CD8-positive, alpha-beta memory T cell (primary cell): Measurements from ENCODE around the gene PPP1R3A. TPM values are rescaled to one million over a fixed set of nuclear protein-coding genes. Genes with fewer than 3 reads are reported as not detected.

Experiments used
- CTCF ChIA-PET: fragments of 350-600 bp; sonication (Branson Sonifier 250); formaldehyde crosslinking; loops from one replicate; lab custom pipeline; 2021; ENCODE audit warnings: antibody characterized with exemption; lab: Charles Lee
- POLR2A ChIA-PET: fragments of 350-600 bp; sonication (Branson Sonifier 250); formaldehyde crosslinking; loops from one replicate; lab custom pipeline; 2021; ENCODE audit warnings: antibody characterized with exemption; lab: Charles Lee
- DNase-seq, 5 donors: peaks; one replicate each; pipeline versions ENCODE4 v3.0.0 to v3.0.0-alpha.2; 2020 to 2022; ENCODE audit warnings: mixed read lengths in 1 of 5
- H3K27ac ChIP-seq: one replicate; pipeline ENCODE4 v1.7.0; 2013; ENCODE audit warnings: low read depth, mild to moderate bottlenecking, low read length, moderate library complexity
- H3K27me3 ChIP-seq: 2 replicates; pipeline ENCODE4 v1.7.0; 2013; ENCODE audit warnings: low read length, mild to moderate bottlenecking; ENCODE audit not compliant: insufficient read depth, poor library complexity, severe bottlenecking
- H3K36me3 ChIP-seq: 2 replicates; pipeline ENCODE4 v1.7.0; 2013; ENCODE audit warnings: mild to moderate bottlenecking, low read length, moderate library complexity; ENCODE audit not compliant: insufficient read depth
- H3K4me1 ChIP-seq: 2 replicates; pipeline ENCODE4 v1.7.0; 2013; ENCODE audit warnings: mild to moderate bottlenecking, low read length, moderate library complexity; ENCODE audit not compliant: insufficient read depth
- H3K4me3 ChIP-seq: 2 replicates; pipeline ENCODE4 v1.7.0; 2013; ENCODE audit warnings: mild to moderate bottlenecking, low read length
- H3K9me3 ChIP-seq: 2 replicates; pipeline ENCODE4 v1.7.0; 2013; ENCODE audit warnings: mild to moderate bottlenecking, low read length
- H3K27ac Mint-ChIP-seq, 8 donors: one replicate each; pipeline ENCODE4 v1.8.0; 2020 to 2021; ENCODE audit warnings: mixed read lengths in 8 of 8, mild to moderate bottlenecking in 6 of 8, inconsistent platforms in 3 of 8, moderate library complexity in 3 of 8
- H3K27me3 Mint-ChIP-seq, 2 donors: one replicate each; pipeline ENCODE4 v1.8.0; 2020 to 2021; ENCODE audit warnings: mixed read lengths in 2 of 2, mild to moderate bottlenecking in 1 of 2, moderate library complexity in 1 of 2
- H3K36me3 Mint-ChIP-seq, 3 donors: one replicate each; pipeline ENCODE4 v1.8.0; 2020 to 2021; ENCODE audit warnings: mixed read lengths in 3 of 3, inconsistent platforms in 1 of 3, mild to moderate bottlenecking in 1 of 3
- H3K4me1 Mint-ChIP-seq, 3 donors: one replicate each; pipeline ENCODE4 v1.8.0; 2020 to 2021; ENCODE audit warnings: mixed read lengths in 3 of 3, inconsistent platforms in 1 of 3, mild to moderate bottlenecking in 1 of 3
- H3K4me3 Mint-ChIP-seq, 7 donors: one replicate each; pipeline ENCODE4 v1.8.0; 2020 to 2021; ENCODE audit warnings: mixed read lengths in 7 of 7, mild to moderate bottlenecking in 6 of 7, moderate library complexity in 4 of 7, inconsistent platforms in 2 of 7
- H3K9me3 Mint-ChIP-seq, 5 donors: one replicate each; pipeline ENCODE4 v1.8.0; 2020 to 2022; ENCODE audit warnings: mixed read lengths in 5 of 5, mild to moderate bottlenecking in 3 of 5, moderate library complexity in 2 of 5, inconsistent platforms in 1 of 5
- polyA plus RNA-seq: library from polyadenylated mRNA; unstranded; fragments of 300-500 nt; fragmentation: Illumina TruSeq; gene quantifications from one replicate; pipeline ENCODE4 v1.2.3, GENCODE V29; 2021
- total RNA-seq, 2 experiments: library from RNA; stranded (reverse); gene quantifications; one replicate each; pipeline ENCODE4 v1.2.3, GENCODE V29; 2021

The PPP1R3A gene
- total and polyA plus RNA-seq, 3 experiments from 2014 or later, result not detected

GRCh38 chr7:113828581-113828980, 90.2 kb downstream of the PPP1R3A start:
- no peaks in the 10 kb centered on the region for H3K27me3 ChIP-seq
- Mint-ChIP-seq H3K36me3 (no peaks in the 10 kb centered on the region), H3K9me3 (peaks cover 0 to 4% (median 0%) of the 10 kb centered on the region in 5 donors), H3K4me1 (no peaks in the 10 kb centered on the region), H3K27ac (no peak overlapping the region), H3K27me3 (no peaks in the 10 kb centered on the region), H3K4me3 (no peak overlapping the region)
- no peaks in the 10 kb centered on the region for H3K4me1 ChIP-seq
- POLR2A ChIA-PET, result no interaction called here
- DNase-seq, result no peak
- CTCF ChIA-PET, result no interaction called here
- no peak overlapping the region for H3K27ac ChIP-seq
- no peaks in the 10 kb centered on the region for H3K9me3 ChIP-seq
- H3K4me3 ChIP-seq, result no peak overlapping the region
- H3K36me3 ChIP-seq, result no peaks in the 10 kb centered on the region
